Heart right ventricle (tissue), 16 donors: Measurements from ENCODE around the gene DYNC1I1. TPM values are rescaled to one million over a fixed set of nuclear protein-coding genes. Genes with fewer than 3 reads are reported as not detected.

Source experiments
- ATAC-seq, 8 donors: fragments of 200-7000 bp; cut with Tn5 transposase; one replicate each; pipeline ENCODE4 v1.9.1; 2020; ENCODE audit warnings: mild to moderate bottlenecking in 8 of 8, moderate library complexity in 8 of 8, moderate number of reproducible peaks in 1 of 8
- DNase-seq, 2 donors: peaks; one replicate each; pipeline ENCODE4 v3.0.0-alpha.2; 2020
- H3K27ac ChIP-seq, 10 donors: fragments of 200-600 bp; sonication (generic) in 2 of 10; one replicate each; pipeline versions ENCODE4 v1.5.0 to v1.8.0; 2020 to 2022; ENCODE audit warnings: mild to moderate bottlenecking in 3 of 10
- H3K27me3 ChIP-seq, 7 donors: fragments of 200-600 bp; one replicate each; pipeline ENCODE4 v1.8.0; 2021 to 2022; ENCODE audit warnings: mild to moderate bottlenecking in 2 of 7
- H3K36me3 ChIP-seq, 9 donors: fragments of 200-600 bp; sonication (generic) in 1 of 9; one replicate each; pipeline versions ENCODE4 v1.5.0 to v1.8.0; 2020 to 2022; ENCODE audit warnings: mild to moderate bottlenecking in 2 of 9
- H3K4me1 ChIP-seq, 9 donors: fragments of 200-600 bp; sonication (generic) in 1 of 9; one replicate each; pipeline versions ENCODE4 v1.5.0 to v1.8.0; 2020 to 2022; ENCODE audit warnings: mild to moderate bottlenecking in 4 of 9
- H3K4me3 ChIP-seq, 10 donors: fragments of 200-600 bp; sonication (generic) in 2 of 10; one replicate each; pipeline versions ENCODE4 v1.5.0 to v1.8.0; 2020 to 2022; ENCODE audit warnings: mild to moderate bottlenecking in 7 of 10, moderate library complexity in 2 of 10
- H3K9me3 ChIP-seq, 11 donors: fragments of 200-600 bp in 10 of 11; sonication (generic) in 2 of 11; one replicate each; pipeline versions ENCODE4 v1.5.0 to v1.8.0; 2013 to 2022; ENCODE audit warnings: mild to moderate bottlenecking in 2 of 11, control low read depth in 1 of 11, moderate library complexity in 1 of 11
- CTCF ChIP-seq, 9 donors: fragments of 200-600 bp; sonication (generic) in 2 of 9; IDR thresholded peaks; one replicate each; pipeline versions ENCODE4 v1.5.0 to v1.8.0; 2021 to 2022; ENCODE audit warnings: antibody characterized with exemption in 9 of 9, mild to moderate bottlenecking in 5 of 9, moderate library complexity in 1 of 9
- WGBS, 2 donors: extraction: QIAGEN DNeasy Blood & Tissue Kit; methylation state at CpG; one replicate each; pipeline ENCODE4 v1.1.7; 2013; ENCODE audit warnings: inconsistent platforms in 1 of 2; 5-methylcytosine and 5-hydroxymethylcytosine counted together
- intact Hi-C, 10 donors: fragments of 100-400 bp; cut with DNase I; formaldehyde crosslinking; loops; one replicate each; pipeline versions ENCODE4 v1.11.1 to v1.14.2; 2022
- polyA plus RNA-seq, 2 donors: library from polyadenylated mRNA; stranded (reverse); fragments of 200-250 nt; gene quantifications; one replicate each; pipeline ENCODE4 v1.2.3, GENCODE V29; 2013
- total RNA-seq, 10 donors: library from RNA; stranded (reverse); fragmentation: NEBNext Ultra II Directional in 3 of 10; extraction: Animal tissue kit (Norgen Biotek cat#: 25700) in 3 of 10; gene quantifications; one replicate each; pipeline versions ENCODE4 v1.2.1 to v1.2.4, GENCODE V29; 2021 to 2023
- donor health status: Arrhythmogenic right ventricular cardiomyopathy.
- donor health status: ischemic (EF 13 %, LVEDD 7.1; RV severe dilation, severe dysfunction).
- donor health status: healthy with polysubstance abuse.
- donor health status: DM: no; HTN: yes; CAD: no.
- donor health status: DM: no; HTN: no; CAD: no.
- donor health status: ischemic (EF 25% LVEDD 6.9; RV normal size, moderate dysfunction).
- donor health status: ischemic (EF 25% LVEDD 5.7; RV mildly dilated, moderate dysfunction).
- donor health status: healthy.
- donor health status: DM: yes; HTN: yes; CAD: no.
- donor health status: Ischemic cardiomyopathy.
- donor health status: ischemic (EF 35%, LVEDD 5.7; RV mildly dilated, moderate dysfunction).
- donor health status: nonischemic (EF 11% LVEDD 7.7; RV severe dilation, severe dysfunction).
- donor health status: DM: yes; HTN: yes; CAD: no.
- donor health status: PGD.
- donor health status: ischemic (EF 29% LVEDD 5.4; RV normal size, mild dysfunction).
- donor health status: nonischemic (EF 23%, LVEDD 6.1; RV moderate dilation, normal function).

The DYNC1I1 gene
- total and polyA plus RNA-seq, 12 donors = 6.4 to 43.4 (median 35.6) TPM

DNA sequence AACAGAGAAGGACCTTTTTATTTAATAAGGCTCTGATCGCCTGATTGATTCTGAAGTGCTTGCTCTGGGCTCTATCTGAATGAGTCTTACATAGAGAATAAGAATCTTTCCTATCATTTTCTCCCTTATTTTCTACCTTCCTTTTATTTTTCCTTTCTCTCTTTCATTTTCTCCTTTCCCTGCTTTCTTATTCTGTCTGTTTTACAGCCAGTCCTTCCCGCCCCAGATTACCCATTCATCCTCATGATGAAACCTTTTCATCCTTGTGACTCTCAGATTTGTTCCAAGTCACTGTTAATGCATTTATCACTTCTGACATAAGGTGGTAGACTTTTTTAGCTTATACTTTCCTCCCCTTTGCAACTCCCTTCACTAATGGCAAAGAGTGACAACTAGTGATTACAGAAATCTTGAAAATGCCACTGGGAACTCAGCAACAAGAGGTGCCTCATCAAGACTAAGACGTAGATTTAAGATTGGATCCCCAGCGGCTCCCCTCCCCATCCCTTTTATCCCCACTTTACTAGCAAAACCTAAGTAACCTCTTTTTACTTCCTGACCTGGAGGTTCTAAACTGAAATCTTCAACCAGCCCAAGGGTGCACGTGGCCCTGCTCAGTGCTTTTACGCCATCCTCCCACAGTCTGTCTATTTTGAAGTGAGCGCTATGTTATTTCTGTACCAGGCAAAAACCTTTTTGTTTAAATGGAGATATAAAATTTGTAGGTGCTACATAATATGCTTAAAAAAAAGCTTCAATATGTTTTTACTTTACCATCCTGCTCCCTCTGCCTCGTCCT lies 179.8 kb downstream of the DYNC1I1 start:
- DNase-seq (no peak), ATAC-seq (no peak)
- intact Hi-C loops = no loop called here
- Histone ChIP-seq H3K9me3 (no peaks in the 10 kb centered on the region), H3K4me1 (no peaks in the 10 kb centered on the region), H3K27me3 (no peaks in the 10 kb centered on the region), H3K36me3 (no peaks in the 10 kb centered on the region), H3K27ac (no peak overlapping the region), H3K4me3 (no peak overlapping the region)
- WGBS, 2 donors = 76 to 86% methylated on average over 8 of the region's 8 CpGs
- no peak for TF ChIP-seq CTCF (IDR thresholded peaks at IDR 0.05)

DNA sequence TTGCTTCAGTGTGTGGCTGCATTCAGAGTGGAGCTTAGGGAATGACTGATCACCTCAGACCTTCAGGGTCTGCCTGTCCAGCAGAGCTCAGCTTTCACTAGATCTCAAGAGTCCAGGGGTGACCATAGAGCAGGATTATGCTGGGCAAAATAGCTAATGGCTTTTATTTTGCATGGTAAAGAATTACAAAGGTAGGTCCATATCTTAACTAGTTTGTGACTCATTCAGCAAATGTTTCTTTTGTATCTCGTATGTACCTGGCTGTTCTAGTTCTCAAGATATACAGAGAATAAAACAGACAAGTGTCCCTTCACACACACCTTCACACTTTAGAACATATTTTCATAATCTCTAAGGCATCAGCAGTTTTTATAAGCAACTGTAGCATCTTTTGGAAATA lies 180.5 kb downstream of the DYNC1I1 start:
- Histone ChIP-seq H3K4me3 (no peak overlapping the region), H3K27ac (no peak overlapping the region), H3K27me3 (no peaks in the 10 kb centered on the region), H3K4me1 (no peaks in the 10 kb centered on the region), H3K36me3 (no peaks in the 10 kb centered on the region), H3K9me3 (no peaks in the 10 kb centered on the region)
- 67 to 79% methylated on average over 1 of the region's 1 CpG for WGBS, 2 donors
- no peak for TF ChIP-seq CTCF (IDR thresholded peaks at IDR 0.05)
- DNase-seq (no peak), ATAC-seq (no peak)
- intact Hi-C loops = no loop called here

DNA sequence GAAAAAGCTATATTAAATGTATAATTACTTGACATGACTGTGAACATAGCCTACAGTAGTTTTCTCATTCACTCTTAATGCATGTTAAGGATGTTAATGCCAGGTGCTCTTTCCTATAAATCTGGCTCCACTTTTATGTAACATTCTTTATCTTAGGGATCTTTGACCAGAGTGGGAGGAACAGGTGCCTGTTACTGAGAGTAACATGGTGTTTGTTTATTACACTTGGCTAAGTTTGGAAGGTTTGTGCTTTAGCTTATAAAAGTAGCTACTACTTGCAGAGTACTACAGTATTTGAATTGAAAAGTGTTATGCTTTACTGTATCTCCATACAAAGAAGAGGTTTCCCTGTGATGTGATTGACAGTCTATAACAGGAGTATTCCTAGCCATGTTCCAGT lies 183.4 kb downstream of the DYNC1I1 start:
- DNase-seq (no peak), ATAC-seq (no peak)
- H3K36me3 ChIP-seq = no peaks in the 10 kb centered on the region
- H3K27me3 ChIP-seq = no peaks in the 10 kb centered on the region
- no peak overlapping the region for H3K27ac ChIP-seq
- H3K4me3 ChIP-seq = no peak overlapping the region
- TF ChIP-seq CTCF (IDR thresholded peaks at IDR 0.05) = no peak
- no peaks in the 10 kb centered on the region for H3K9me3 ChIP-seq
- intact Hi-C loops = no loop called here
- no peaks in the 10 kb centered on the region for H3K4me1 ChIP-seq

GRCh38 chr7:95957510-95957909 lies 185.2 kb downstream of the DYNC1I1 start:
- ATAC-seq = no peak

More at GRCh38 chr7:95957510-95957909, 185.2 kb downstream of the DYNC1I1 start:
- no peak overlapping the region for H3K27ac ChIP-seq
- DNase-seq = no peak
- H3K4me3 ChIP-seq = no peak overlapping the region
- H3K27me3 ChIP-seq = no peaks in the 10 kb centered on the region
- no peaks in the 10 kb centered on the region for H3K9me3 ChIP-seq
- 57 to 62% methylated on average over 3 of the region's 3 CpGs for WGBS, 2 donors
- H3K36me3 ChIP-seq = no peaks in the 10 kb centered on the region
- H3K4me1 ChIP-seq = no peaks in the 10 kb centered on the region
- intact Hi-C loops = no loop called here
- TF ChIP-seq CTCF (IDR thresholded peaks at IDR 0.05) = no peak
